NCI-H2196 (cell line): ENCODE results near the gene ADORA2B.
"Not testable (repeated sequence)": the region's sequence is repeated elsewhere in the genome, so short reads cannot be mapped to it uniquely, and the experiment has no call there.

Source experiments
- DNase-seq: peaks from one replicate; lab custom pipeline; 2025; ENCODE audit not compliant: unreplicated experiment; lab: John Stamatoyannopoulos, UW

ADORA2B gene

DNA sequence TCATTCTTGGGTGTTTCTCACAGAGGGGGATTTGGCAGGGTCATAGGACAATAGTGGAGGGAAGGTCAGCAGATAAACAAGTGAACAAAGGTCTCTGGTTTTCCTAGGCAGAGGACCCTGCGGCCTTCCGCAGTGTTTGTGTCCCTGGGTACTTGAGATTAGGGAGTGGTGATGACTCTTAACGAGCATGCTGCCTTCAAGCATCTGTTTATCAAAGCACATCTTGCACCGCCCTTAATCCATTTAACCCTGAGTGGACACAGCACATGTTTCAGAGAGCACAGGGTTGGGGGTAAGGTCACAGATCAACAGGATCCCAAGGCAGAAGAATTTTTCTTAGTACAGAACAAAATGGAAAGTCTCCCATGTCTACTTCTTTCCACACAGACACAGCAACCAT lies 34.1 kb downstream of the ADORA2B start:
- not testable (repeated sequence) for DNase-seq

DNA sequence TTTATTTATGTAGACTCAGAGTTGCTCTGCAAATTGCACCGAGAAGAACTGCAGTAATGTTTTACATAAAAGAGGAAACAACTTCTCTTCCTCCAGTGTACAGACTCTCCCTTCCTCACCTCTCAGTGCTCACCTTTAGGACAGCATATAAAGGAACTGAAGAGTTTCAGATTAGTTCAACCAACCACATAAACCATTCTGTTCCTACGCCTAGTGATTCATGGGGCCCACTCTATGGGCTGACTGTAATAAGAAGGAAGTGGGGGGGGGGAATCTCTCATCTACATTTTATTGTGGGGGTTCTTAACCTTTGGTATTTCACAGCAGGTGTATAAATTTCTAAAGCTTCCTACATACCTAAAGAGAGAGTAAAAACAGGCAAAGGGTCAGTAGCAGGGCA lies 36.3 kb downstream of the ADORA2B start:
- DNase-seq = no peak

DNA sequence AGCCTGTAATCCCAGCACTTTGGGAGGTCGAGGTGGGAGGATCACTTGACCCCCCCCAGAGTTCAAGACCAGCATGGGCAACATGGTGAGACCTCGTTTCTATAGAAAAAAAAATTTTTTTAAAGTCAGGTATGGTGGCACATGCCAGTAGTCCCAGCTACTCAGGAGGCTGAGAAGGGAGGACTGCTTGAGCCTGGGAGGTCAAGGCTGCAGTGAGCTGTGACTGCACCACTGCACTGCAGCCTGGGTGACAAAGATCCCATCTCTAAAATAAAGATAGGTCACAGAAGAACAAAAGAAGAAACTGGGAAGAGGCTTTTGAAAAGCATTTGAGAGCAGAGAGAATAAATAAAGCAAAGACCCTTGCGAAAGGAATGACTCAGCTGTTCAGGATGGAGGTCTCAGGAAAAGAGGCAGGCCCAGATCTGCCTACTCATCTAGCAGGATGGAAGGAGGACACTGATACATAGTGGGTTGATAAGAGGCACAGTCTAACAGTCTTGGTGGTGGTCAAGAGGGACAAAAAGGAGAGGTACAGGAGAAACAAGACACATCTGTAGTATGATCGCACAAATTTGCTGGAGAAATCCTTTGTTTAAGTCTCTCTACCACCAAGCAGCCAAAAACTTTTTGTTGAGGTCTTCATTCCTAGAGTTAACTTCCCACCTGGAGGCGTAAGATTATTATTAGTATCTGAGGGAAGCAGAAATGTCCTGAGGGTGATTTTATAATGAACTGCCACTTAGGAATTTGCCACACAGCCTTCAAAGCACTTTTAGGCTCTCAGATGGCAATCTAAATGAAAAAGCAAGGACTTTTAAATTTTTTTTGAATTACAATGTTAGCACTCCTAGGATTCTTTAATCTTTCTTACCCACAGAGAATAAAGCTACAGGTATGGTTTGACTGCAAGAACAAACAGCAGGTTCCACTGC lies 37.0 kb downstream of the ADORA2B start:
- DNase-seq = no peak

DNA sequence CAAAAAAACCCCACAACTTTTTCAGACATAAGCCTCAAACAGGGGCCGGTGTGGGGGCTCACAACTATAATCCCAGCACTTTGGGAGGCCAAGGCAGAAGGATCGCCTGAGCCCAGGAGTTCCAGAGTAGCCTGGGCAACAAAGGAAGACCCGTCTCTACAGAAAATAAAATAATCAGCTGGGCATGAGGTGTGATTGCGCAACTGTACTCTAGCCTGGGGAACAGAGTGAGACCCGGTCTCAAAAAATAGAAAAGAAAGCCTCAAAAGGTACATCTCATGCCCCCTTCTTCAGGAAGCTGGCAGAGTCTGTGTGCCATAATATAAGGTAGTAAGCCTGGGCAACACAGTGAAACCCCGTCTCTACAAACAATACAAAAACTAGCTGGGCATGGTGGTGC lies 51.4 kb downstream of the ADORA2B start:
- no peak for DNase-seq

GRCh38 chr17:15998031-15998562 lies 53.2 kb downstream of the ADORA2B start:
- DNase-seq = no peak

GRCh38 chr17:15999141-15999973 lies 54.4 kb downstream of the ADORA2B start, which contains the start of the genes TTC19 and ZSWIM7:
TTC19 (plus strand) TSS chr17:15999824; CDS start chr17:15999849, 25 bp downstream.
ZSWIM7 (minus strand) TSS chr17:15999704; CDS start chr17:15999594, 110 bp downstream.
- peak; percentile 84 for DNase-seq

DNA sequence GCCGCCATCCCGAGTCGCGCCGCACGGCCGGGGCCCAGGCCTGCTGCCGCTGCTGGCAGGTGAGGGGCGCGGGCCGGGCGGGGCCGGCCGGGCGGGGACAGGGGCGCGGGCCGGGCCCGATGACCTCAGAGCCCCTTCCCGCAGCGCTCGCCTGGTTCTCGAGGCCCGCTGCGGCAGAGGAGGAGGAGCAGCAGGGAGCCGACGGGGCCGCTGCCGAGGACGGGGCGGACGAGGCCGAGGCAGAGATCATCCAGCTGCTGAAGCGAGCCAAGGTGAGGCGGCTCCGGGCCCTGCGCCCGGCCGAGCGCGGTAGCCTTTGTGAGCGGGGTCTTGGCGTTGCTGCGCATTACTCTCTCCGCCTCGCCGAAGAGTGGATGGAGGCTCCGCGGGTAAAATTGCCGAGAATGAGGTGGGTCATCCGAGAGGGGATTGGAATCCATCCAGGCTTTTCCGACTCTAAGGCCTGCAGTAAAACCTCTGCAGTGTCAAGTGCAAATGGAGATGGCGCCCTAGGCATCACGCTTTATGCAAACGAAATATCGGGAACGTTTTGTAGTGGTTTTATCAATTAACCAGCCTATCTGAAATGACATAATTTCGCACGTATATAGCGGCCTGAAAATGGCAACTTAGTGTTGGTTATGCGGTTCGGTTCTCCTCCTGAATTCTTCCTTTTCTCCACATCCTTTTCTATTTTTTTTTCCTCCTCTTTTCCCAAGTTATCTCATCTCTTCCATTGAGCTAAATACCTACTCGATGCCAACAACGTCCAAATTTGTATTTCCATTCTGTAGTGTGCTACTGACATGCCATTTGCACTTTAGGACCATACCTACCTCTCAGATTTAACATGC lies 55.3 kb downstream of the ADORA2B start:
- DNase-seq = peak; percentile 31

GRCh38 chr17:16001226-16001897 lies 56.4 kb downstream of the ADORA2B start:
- no peak for DNase-seq

GRCh38 chr17:16002708-16003260 lies 57.9 kb downstream of the ADORA2B start:
- no peak for DNase-seq

GRCh38 chr17:16003841-16004240 lies 58.9 kb downstream of the ADORA2B start:
- no peak for DNase-seq

DNA sequence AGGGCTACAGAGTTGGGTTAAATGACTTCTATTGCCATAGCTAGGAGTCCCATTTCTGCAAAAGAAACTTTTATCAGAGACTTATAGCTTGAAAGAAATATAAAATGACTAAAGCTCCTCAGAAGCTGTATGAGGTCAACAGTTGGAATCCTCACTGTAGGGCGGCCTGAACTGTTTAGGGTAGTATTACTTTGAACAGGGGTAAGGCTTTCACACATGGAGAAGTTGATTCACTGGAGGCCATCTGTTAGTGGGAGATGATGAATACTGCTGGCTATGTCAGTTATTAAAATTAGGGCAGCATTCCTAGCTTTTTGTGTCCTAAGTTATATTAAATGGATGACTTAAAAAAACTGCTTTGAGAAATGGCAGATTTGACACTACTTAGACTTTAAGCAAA lies 60.7 kb downstream of the ADORA2B start:
- no peak for DNase-seq

DNA sequence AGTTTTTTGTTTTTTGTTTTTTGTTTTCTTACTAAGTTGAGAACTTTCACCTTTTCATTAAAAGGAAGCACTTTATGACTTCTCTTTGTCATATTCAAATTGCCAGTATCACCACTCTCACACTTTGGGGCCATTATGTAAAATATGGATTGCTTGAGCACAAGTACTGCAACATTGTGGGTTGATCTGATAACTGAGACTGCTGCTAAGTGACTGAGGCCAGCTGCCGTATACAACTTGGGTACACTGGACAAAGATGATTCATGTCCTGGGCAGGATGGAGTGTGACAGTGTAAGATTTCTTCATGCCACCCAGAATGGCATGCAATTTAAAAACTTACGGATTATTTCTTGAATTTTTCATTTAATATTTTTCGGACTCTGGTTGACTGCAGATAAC lies 62.5 kb downstream of the ADORA2B start:
- no peak for DNase-seq

GRCh38 chr17:16013943-16014407 lies 69.0 kb downstream of the ADORA2B start:
- DNase-seq = no peak

DNA sequence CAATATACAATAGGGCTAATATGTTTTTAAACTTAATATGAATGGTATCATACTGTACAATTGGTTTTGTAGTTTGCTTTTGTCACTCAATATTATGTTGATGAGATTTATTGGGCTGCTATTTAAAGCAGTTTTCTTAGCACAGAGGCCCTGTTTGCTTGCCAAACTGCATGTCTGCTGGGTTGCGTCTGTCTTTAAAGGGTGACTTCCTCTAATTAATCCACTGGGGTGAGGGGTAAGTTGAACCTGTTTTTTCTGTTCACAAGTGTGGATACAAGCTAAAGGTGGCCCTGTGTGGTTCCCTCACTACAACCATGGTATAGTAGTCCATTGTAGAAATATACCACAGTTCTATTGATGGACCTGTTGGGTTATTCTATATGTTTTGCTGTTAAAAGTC lies 74.4 kb downstream of the ADORA2B start:
- DNase-seq = no peak

DNA sequence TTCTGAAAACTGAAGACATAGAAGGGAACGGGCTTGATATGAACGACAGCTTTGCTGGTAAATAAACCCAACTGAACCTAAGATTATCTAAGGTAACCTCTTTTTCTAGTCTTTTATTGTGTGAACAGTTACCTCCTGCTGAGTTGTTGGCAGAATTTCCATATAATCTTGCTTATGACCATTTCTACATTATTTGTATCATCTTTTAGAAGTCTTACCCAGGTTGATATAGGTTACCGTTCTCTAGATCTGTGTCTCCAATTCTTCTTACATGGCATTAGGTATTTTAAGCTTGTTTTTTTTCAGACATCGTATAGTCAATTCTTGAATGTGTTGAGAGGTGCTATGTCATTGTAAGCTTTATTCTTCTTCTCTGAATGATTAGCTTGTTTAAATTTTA lies 79.0 kb downstream of the ADORA2B start:
- DNase-seq = no peak

- no peak for DNase-seq
These were observed 80.3 kb downstream of the ADORA2B start for GRCh38 chr17:16025202-16025601.
